ENCODE measurements around the gene DNAAF9.

Gene DNAAF9

DNA sequence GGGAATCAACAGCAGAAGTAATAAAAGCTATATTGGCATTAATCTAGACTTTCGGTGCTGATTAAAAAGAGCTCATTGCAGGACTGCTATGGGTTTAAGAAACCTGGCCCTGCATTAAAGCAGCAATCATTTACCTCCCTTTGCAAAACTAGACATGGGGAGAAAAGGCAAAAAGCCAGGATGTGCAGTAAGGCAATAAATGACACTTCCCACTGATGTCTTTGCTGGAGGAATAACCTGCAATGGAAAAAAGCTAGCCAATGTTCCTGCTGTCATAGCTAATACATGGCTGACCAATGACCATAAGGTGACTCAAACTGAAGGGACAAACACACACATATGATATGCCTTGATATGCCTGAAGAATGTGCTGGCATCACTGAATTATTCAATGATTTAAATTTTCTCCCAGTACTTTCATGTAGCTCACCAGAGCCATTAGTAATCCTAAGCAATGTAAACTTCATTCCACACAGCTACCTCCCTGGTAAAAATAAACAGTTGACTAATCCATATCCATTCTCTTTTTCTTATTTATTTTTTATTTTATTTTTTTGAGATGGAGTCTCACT, 8.7 kb downstream of the DNAAF9 start:
- 0 out of 2 replicates have a peak, but pooled peaks cover 3% of the 10 kb centered on the region for H3K36me3 ChIP-seq (ENCODE audit: insufficient read depth, low read length)
- H3K4me2 ChIP-seq (ENCODE audit: low read depth, low read length, poor library complexity, severe bottlenecking): no peak overlapping the region
- H3K9me2 ChIP-seq (replicated peaks; ENCODE audit: low read depth, low read length): no peaks in the 10 kb centered on the region
- H3K4me3 ChIP-seq (ENCODE audit: low read length, poor library complexity, severe bottlenecking): no peak overlapping the region
- no peaks in the 10 kb centered on the region for H3F3A ChIP-seq (ENCODE audit: low read depth)
- no peak overlapping the region for H2AFZ ChIP-seq (ENCODE audit: low read length)
- peaks cover 10% of the 10 kb centered on the region for H4K20me1 ChIP-seq (ENCODE audit: insufficient read depth, low read length, poor library complexity, severe bottlenecking)
- no peak overlapping the region for H3K9ac ChIP-seq (ENCODE audit: low read depth, low read length, poor library complexity, severe bottlenecking)
- no peaks in the 10 kb centered on the region for H3K27me3 ChIP-seq (ENCODE audit: insufficient read depth, low read length, poor library complexity, severe bottlenecking)
- no peaks in the 10 kb centered on the region for H3K4me1 ChIP-seq (ENCODE audit: insufficient read depth, low read length, poor library complexity, severe bottlenecking)
- H3K9me3 ChIP-seq (ENCODE audit: insufficient read depth, low read depth, low read length): no peaks in the 10 kb centered on the region; the same call in 1 of the 2 replicates
- TF ChIP-seq, protein P1, sequence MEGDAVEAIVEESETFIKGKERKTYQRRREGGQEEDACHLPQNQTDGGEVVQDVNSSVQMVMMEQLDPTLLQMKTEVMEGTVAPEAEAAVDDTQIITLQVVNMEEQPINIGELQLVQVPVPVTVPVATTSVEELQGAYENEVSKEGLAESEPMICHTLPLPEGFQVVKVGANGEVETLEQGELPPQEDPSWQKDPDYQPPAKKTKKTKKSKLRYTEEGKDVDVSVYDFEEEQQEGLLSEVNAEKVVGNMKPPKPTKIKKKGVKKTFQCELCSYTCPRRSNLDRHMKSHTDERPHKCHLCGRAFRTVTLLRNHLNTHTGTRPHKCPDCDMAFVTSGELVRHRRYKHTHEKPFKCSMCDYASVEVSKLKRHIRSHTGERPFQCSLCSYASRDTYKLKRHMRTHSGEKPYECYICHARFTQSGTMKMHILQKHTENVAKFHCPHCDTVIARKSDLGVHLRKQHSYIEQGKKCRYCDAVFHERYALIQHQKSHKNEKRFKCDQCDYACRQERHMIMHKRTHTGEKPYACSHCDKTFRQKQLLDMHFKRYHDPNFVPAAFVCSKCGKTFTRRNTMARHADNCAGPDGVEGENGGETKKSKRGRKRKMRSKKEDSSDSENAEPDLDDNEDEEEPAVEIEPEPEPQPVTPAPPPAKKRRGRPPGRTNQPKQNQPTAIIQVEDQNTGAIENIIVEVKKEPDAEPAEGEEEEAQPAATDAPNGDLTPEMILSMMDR (conservative IDR thresholded peaks at IDR 0.05; ENCODE audit: low read length): no peak
- no peak for TF ChIP-seq EZH2phosphoT487 (IDR thresholded peaks at IDR 0.05; ENCODE audit: borderline replicate concordance)
- peaks cover 59% of the 10 kb centered on the region for H3K79me2 ChIP-seq (ENCODE audit: insufficient read depth, low read length)

DNA sequence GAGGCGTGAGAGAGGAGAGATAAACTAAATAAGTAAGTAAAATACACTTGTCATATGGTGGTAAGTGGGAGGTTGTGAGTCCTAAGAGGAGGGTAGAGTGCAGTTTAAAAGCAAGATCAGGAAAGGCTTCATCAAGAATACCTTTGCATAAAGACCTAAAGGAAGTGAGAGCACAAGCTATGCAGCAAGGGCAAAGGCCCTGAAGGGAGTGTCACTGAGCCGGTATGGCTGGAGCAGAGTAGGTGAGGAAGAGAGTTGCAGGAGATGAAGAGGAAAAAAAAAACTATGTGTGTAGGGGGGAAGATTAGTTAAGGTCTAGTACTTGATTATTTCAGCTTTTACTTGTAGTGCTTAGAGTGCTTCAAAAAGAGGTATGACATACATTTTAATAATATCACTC, 11.0 kb downstream of the DNAAF9 start:
- Histone ChIP-seq H3K9me3 (ENCODE audit: insufficient read depth, low read depth, low read length) (no peaks in the 10 kb centered on the region; the same call in 1 of the 2 replicates), H3K9ac (ENCODE audit: low read depth, low read length, poor library complexity, severe bottlenecking) (no peak overlapping the region), H3K9me2 (replicated peaks; ENCODE audit: low read depth, low read length) (no peaks in the 10 kb centered on the region), H3K27me3 (ENCODE audit: insufficient read depth, low read length, poor library complexity, severe bottlenecking) (no peaks in the 10 kb centered on the region), H3K36me3 (ENCODE audit: insufficient read depth, low read length) (0 out of 2 replicates have a peak, but pooled peaks cover 3% of the 10 kb centered on the region), H3K79me2 (ENCODE audit: insufficient read depth, low read length) (peaks cover 38% of the 10 kb centered on the region), H3K4me2 (ENCODE audit: low read depth, low read length, poor library complexity, severe bottlenecking) (no peak overlapping the region), H4K20me1 (ENCODE audit: insufficient read depth, low read length, poor library complexity, severe bottlenecking) (peaks cover 7% of the 10 kb centered on the region), H3K4me3 (ENCODE audit: low read length, poor library complexity, severe bottlenecking) (no peak overlapping the region), H3F3A (ENCODE audit: low read depth) (no peaks in the 10 kb centered on the region), H2AFZ (ENCODE audit: low read length) (no peak overlapping the region), H3K4me1 (ENCODE audit: insufficient read depth, low read length, poor library complexity, severe bottlenecking) (no peaks in the 10 kb centered on the region)
- TF ChIP-seq, protein P1 (conservative IDR thresholded peaks at IDR 0.05; ENCODE audit: low read length): no peak
- TF ChIP-seq EZH2phosphoT487 (IDR thresholded peaks at IDR 0.05; ENCODE audit: borderline replicate concordance): no peak

GRCh38 chr20:3392756-3393155, 14.7 kb downstream of the DNAAF9 start:
- Histone ChIP-seq H3K79me2 (ENCODE audit: insufficient read depth, low read length) (peaks cover 22% of the 10 kb centered on the region), H3K4me3 (ENCODE audit: low read length, poor library complexity, severe bottlenecking) (no peak overlapping the region), H3K9ac (ENCODE audit: low read depth, low read length, poor library complexity, severe bottlenecking) (no peak overlapping the region), H3K9me3 (ENCODE audit: insufficient read depth, low read depth, low read length) (no peaks in the 10 kb centered on the region; the same call in 1 of the 2 replicates), H3K4me1 (ENCODE audit: insufficient read depth, low read length, poor library complexity, severe bottlenecking) (no peaks in the 10 kb centered on the region), H4K20me1 (ENCODE audit: insufficient read depth, low read length, poor library complexity, severe bottlenecking) (no peaks in the 10 kb centered on the region), H3K36me3 (ENCODE audit: insufficient read depth, low read length) (0 out of 2 replicates have a peak, but pooled peaks cover 3% of the 10 kb centered on the region), H3K4me2 (ENCODE audit: low read depth, low read length, poor library complexity, severe bottlenecking) (no peak overlapping the region), H2AFZ (ENCODE audit: low read length) (no peak overlapping the region), H3K9me2 (replicated peaks; ENCODE audit: low read depth, low read length) (no peaks in the 10 kb centered on the region), H3K27me3 (ENCODE audit: insufficient read depth, low read length, poor library complexity, severe bottlenecking) (no peaks in the 10 kb centered on the region), H3F3A (ENCODE audit: low read depth) (no peaks in the 10 kb centered on the region)
- no peak for TF ChIP-seq EZH2phosphoT487 (IDR thresholded peaks at IDR 0.05; ENCODE audit: borderline replicate concordance)
- TF ChIP-seq, protein P1 (conservative IDR thresholded peaks at IDR 0.05; ENCODE audit: low read length): no peak

Data from Loucy (cell line).